ENCODE measurements around the gene KDELR1. TPM values are rescaled to one million over a fixed set of nuclear protein-coding genes. Genes with fewer than 3 reads are reported as not detected.

The KDELR1 gene
- total and polyA plus RNA-seq, 2 of the 13 experiments (the other 11 are each of a cell fraction or from before 2014, with no cell fraction given): 134 to 185 TPM

GRCh38 chr19:48391100-48392005 lies at the start of gene KDELR1 (continued):
- TF ChIP-seq ZBTB37 (CRISPR knock-in tag; IDR thresholded peaks at IDR 0.05): no peak
- TF ChIP-seq TOPORS (CRISPR knock-in tag; IDR thresholded peaks at IDR 0.05): no peak
- no peak for TF ChIP-seq ISX (CRISPR knock-in tag; conservative IDR thresholded peaks at IDR 0.05)
- no peak for TF ChIP-seq ZBTB7A (CRISPR knock-in tag; IDR thresholded peaks at IDR 0.05)
- TF ChIP-seq THAP8 (CRISPR knock-in tag; IDR thresholded peaks at IDR 0.05; ENCODE audit: borderline replicate concordance): no peak
- TF ChIP-seq ZNF703 (CRISPR knock-in tag; IDR thresholded peaks at IDR 0.05; ENCODE audit: borderline replicate concordance): 0 out of 2 replicates have a peak, but pooled peaks have one; percentile 35
- TF ChIP-seq PHF5A (CRISPR knock-in tag; IDR thresholded peaks at IDR 0.05; ENCODE audit: low read depth, unreplicated experiment): no peak
- TF ChIP-seq KDM5A (IDR thresholded peaks at IDR 0.05; ENCODE audit: borderline replicate concordance, low read length): peak; percentile 60; the same call in 1 of the 2 replicates
- no peak for TF ChIP-seq HDAC6 (IDR thresholded peaks at IDR 0.05; ENCODE audit: low read depth, low read length)
- no peak for TF ChIP-seq TBX3 (IDR thresholded peaks at IDR 0.05; ENCODE audit: borderline replicate concordance)
- TF ChIP-seq ZNF337 (CRISPR knock-in tag; IDR thresholded peaks at IDR 0.05; ENCODE audit: borderline replicate concordance, low read depth): no peak
- no peak for TF ChIP-seq E2F5 (CRISPR knock-in tag; conservative IDR thresholded peaks at IDR 0.05)
- TF ChIP-seq SRSF1 (optimal IDR thresholded peaks at IDR 0.05; ENCODE audit: low read depth, low read length): no peak
- TF ChIP-seq RFX3 (CRISPR knock-in tag; IDR thresholded peaks at IDR 0.05): no peak
- TF ChIP-seq NFIB (CRISPR knock-in tag; IDR thresholded peaks at IDR 0.05; ENCODE audit: borderline replicate concordance): no peak
- TF ChIP-seq ZNF34 (CRISPR knock-in tag; IDR thresholded peaks at IDR 0.05; ENCODE audit: borderline replicate concordance): no peak
- TF ChIP-seq ZNF460 (CRISPR knock-in tag; IDR thresholded peaks at IDR 0.05; ENCODE audit: borderline replicate concordance): no peak
- TF ChIP-seq CEBPG (CRISPR knock-in tag; IDR thresholded peaks at IDR 0.05): no peak
- TF ChIP-seq JARID2 (CRISPR knock-in tag; IDR thresholded peaks at IDR 0.05; ENCODE audit: insufficient replicate concordance): no peak
- no peak for TF ChIP-seq TBP (CRISPR knock-in tag; IDR thresholded peaks at IDR 0.05)
- peak; percentile 84; the same call in 1 of the 2 replicates for TF ChIP-seq ZNF605 (CRISPR knock-in tag; IDR thresholded peaks at IDR 0.05)
- no peak for TF ChIP-seq TEAD3 (CRISPR knock-in tag; optimal IDR thresholded peaks at IDR 0.05; ENCODE audit: borderline replicate concordance)
- 0 out of 2 replicates have a peak, but pooled peaks have one; percentile 19 for TF ChIP-seq ZMYM2 (CRISPR knock-in tag; IDR thresholded peaks at IDR 0.05)
- no peak for TF ChIP-seq PCBP2 (optimal IDR thresholded peaks at IDR 0.05; ENCODE audit: low read depth, low read length, poor library complexity, severe bottlenecking)
- TF ChIP-seq ERF (CRISPR knock-in tag; IDR thresholded peaks at IDR 0.05): peak; percentile 61; the same call in 1 of the 2 replicates
- TF ChIP-seq ZNF761 (CRISPR knock-in tag; conservative IDR thresholded peaks at IDR 0.05): peak; percentile 18; the same call in 1 of the 2 replicates

Measured in HepG2 (cell line).